Coronary artery (tissue), 2 donors: ENCODE measurements around the gene H19.

Experiments used
- DNase-seq: peaks from one replicate; pipeline ENCODE4 v3.0.0-alpha.2; 2017; ENCODE audit warnings: low spot score
- H3K27ac ChIP-seq, 2 donors: fragments of 200-600 bp; sonication (generic); one replicate each; pipeline ENCODE4 v1.5.1; 2016 to 2019
- H3K4me3 ChIP-seq: fragments of 200-600 bp; sonication (generic); 2 replicates; pipeline ENCODE4 v1.5.1; 2016; ENCODE audit warnings: mild to moderate bottlenecking, moderate library complexity
- TF ChIP-seq, protein P1 (sequence below): fragments of 200-600 bp; sonication (generic); IDR thresholded peaks from one replicate; pipeline ENCODE4 v1.5.1; 2019; ENCODE audit warnings: antibody characterized with exemption

Gene H19

DNA sequence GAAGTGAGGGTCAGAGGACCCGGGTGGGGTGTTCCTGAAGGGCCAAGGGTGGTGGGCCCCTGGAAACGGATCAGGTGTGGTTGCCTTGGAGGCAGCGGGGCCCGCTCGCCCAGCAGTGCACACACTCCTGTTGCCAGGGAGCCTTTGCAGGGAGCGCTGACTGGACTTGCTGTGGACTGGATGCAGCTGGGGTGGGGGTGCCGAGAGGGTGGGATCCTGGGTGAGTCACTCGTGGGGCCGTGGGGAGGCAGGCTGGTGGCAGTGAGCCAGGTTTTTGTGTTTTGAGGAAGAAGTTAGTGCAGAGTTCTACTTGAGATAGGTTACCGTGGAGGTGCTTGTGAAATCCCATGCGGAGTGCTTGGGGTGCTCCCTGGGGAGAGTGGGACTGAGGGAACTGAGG is 49.3 kb downstream of the H19 start:
- TF ChIP-seq, protein P1, sequence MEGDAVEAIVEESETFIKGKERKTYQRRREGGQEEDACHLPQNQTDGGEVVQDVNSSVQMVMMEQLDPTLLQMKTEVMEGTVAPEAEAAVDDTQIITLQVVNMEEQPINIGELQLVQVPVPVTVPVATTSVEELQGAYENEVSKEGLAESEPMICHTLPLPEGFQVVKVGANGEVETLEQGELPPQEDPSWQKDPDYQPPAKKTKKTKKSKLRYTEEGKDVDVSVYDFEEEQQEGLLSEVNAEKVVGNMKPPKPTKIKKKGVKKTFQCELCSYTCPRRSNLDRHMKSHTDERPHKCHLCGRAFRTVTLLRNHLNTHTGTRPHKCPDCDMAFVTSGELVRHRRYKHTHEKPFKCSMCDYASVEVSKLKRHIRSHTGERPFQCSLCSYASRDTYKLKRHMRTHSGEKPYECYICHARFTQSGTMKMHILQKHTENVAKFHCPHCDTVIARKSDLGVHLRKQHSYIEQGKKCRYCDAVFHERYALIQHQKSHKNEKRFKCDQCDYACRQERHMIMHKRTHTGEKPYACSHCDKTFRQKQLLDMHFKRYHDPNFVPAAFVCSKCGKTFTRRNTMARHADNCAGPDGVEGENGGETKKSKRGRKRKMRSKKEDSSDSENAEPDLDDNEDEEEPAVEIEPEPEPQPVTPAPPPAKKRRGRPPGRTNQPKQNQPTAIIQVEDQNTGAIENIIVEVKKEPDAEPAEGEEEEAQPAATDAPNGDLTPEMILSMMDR, result no peak
- no peak for DNase-seq
- Histone ChIP-seq H3K27ac (no peak overlapping the region), H3K4me3 (no peak overlapping the region)

DNA sequence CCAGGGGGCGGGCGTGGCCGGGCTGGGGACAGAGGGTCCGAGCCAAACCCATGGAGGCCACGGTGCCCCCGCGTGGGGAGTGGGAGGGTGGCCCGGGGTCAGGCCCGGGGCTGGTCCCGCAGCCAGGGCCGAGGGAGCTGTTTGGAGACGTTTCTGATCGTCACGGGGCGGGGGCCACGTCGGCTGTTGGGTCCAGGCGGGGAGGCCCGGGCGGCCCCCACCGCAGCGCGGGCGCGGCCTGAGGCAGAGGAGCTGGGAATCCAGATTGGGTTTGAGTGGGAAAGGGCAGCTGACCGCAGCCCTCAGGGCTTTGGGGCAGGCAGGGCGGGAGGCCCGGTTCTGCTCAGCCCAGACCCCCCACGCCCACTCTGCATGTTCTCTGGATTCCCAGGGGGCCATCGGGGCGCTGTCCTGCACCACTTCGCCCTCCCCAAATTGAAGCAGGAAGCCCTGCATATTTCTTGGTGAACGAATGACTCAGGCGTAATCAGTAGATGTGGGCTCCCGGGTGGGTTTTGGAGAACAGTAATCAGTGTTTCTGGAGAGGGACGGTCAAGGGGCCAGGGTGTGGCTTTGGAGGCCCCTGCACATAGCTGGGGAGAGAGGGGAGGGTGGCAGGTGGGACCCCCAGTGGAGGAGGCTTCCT is 49.9 kb downstream of the H19 start:
- no peak for DNase-seq
- TF ChIP-seq, protein P1, result no peak
- no peak overlapping the region for H3K27ac ChIP-seq
- H3K4me3 ChIP-seq, result no peak overlapping the region

DNA sequence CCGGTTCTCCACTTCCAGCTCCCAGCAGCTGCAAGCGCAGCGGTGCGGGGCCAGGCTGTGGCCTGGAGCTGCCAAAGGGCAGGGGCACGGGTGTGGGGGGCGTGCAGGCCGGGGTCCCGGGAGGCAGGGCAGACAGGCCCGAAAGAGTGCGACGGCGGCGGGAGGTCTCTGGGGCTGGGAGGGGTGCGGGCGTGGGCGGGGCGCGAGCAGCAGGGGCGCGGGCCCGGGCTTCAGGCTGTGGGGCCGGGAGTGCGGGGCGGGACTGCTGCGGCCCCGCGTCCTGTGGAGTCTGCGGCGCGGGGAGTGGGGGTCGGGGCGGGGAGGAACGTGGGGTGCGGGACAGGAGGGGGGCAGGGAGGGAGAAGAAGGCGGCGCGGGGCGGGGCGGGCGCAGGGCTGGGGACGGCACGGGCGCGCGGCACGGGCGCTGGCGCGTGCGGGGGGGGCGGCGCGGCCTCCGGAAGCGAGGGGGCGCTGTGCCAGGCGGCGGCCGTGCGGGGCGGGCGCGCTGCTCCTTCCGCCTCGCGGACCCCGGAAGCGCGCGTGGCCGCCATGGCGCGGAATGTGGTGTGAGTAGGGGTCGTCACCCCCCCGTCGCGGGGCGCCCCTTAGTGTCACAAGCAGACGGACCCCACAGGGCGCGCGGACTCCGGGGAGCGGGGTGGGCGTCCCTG is 50.7 kb downstream of the H19 start, which contains the start of gene MRPL23:
MRPL23 (plus strand) TSS at position 521 of the 673 bp plus-strand sequence; CDS start at position 552, 31 bp downstream.
- Histone ChIP-seq H3K4me3 (no peak within 1 kb of the TSS), H3K27ac (no peak within 1 kb of the TSS)
- TF ChIP-seq, protein P1, result no peak
- no peak for DNase-seq
